GM21515 (cell line): ENCODE results near the gene MGLL.

Source experiments
- ATAC-seq: cut with Tn5 transposase; IDR thresholded peaks from one replicate; pipeline ENCODE4 v1.9.1; 2021; ENCODE audit not compliant: unreplicated experiment

MGLL gene

DNA sequence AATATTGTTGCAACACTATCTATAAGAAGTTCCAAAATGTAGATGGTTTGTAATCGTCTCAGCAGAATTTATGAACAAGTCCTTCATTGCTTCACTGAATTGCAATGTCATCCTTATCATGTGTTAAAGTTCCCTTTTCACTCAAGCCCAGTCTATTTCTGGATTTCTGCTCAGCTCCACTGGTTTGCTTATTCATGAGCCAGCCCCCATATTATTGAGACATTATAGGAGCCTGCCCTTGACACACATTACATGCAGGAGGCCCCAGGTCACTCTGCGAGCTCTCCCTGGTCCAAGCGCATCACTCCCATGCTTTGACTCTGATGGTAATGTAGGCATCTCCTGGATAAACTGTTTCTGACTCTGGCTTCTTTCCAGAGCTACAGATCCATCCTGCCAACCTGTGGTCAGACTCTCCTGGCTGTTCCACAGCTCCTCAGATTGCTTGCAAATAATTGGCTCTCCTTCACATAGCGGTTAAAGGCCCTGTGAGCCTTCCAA is 92.7 kb downstream of the MGLL start:
- no peak for ATAC-seq

DNA sequence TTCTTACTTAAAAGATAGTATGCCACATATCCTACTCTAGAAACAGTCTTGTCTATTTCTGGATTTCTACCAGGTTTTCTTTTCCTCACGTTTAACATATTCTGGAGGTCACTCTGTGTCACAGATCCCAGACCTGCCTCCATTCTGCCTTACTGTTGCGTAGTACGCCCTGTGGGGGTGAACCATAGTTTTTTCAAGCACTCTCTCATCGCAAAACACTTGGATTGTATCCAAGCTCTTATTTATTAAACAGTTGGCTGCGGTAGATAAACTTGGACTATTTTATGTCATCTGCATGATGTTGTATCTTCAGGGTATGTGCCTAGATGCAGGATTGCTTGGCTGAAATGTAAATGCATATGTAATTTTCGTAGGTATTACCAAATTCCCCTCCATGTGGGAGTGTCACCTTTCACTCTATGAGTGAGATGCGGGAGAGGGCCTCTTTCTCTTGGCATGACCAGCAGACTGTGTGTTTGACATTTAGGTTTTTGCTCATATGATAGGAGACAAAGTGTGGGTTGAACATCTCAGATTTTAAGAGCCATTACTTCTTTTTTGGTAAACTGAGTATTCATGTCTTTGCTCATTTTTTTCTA is 93.8 kb downstream of the MGLL start:
- ATAC-seq: no peak

DNA sequence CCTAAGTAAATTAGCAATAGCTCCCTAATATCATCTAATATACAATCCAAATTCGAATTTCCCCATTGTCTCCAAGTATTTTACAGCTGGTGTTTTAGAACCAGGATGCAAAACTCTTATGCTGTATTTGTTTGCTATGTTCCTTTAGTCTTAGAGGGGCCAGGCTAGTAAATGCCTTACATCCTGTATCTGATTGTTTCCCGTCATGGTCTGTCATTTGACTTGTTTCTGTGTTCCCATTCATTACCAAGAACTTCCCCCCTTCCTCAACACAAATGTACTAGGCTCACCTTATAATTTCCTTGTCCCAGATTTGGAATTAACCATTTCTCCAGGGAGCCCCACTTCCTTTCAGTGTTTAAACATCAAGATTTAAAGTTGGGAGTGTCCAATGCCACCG is 95.4 kb downstream of the MGLL start:
- ATAC-seq: no peak

GRCh38 chr3:127723011-127723567 is 99.2 kb downstream of the MGLL start:
- ATAC-seq: no peak

GRCh38 chr3:127722091-127722784 is 100.1 kb downstream of the MGLL start:
- no peak for ATAC-seq

- ATAC-seq: no peak
Measured at GRCh38 chr3:127720985-127721935, 101.1 kb downstream of the MGLL start.

DNA sequence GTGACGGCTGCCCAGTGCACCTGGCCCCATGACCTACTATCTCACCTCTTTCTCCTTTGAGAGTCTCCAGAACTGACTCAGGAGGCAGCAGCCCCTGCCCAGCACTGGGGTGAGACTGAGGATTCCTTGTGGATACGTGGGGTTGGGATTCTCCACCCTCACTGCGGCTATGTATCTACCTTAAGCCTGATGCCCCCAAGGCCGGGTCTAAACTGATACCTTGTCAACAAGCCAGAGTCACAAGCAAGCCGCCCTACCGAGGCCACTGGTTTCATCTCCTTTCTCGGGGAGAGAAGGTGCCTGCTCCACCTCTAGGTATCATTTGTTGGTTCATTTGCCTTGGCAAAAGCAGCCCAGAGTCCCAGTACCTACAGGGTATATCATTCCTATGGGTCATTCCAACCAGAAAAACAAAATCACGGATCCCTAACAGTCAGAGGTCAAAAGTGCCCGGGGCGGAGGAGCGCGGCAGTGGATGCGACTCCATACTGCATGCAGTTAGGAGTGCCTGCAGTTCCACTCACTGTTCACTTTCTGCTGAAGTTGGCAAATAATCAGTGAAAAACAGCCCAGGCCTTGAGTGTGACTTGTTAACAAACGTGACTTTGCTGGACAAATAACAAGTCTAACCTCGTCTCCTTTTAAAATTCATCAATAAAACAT is 102.0 kb downstream of the MGLL start:
- ATAC-seq: no peak

DNA sequence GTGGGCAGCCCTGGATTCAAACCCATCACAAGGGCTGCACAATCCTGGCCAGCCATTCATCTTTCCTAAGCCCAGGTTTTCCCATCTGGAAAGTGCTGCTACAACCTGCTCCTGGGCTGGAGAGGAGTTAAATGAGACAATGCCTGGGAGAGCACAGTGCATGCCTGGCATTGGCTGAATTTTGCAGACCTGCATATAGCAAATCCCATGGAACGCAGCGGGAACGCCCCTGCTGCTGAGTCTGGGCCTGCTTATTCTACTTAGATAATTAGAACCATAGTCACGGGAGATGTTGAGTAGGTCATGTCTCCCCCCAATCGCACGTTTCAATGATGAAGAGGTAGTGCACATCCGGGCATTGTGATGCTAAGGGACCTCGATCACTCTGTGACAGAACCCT is 102.9 kb downstream of the MGLL start:
- ATAC-seq: no peak

GRCh38 chr3:127718916-127719290 is 103.4 kb downstream of the MGLL start:
- ATAC-seq: no peak

DNA sequence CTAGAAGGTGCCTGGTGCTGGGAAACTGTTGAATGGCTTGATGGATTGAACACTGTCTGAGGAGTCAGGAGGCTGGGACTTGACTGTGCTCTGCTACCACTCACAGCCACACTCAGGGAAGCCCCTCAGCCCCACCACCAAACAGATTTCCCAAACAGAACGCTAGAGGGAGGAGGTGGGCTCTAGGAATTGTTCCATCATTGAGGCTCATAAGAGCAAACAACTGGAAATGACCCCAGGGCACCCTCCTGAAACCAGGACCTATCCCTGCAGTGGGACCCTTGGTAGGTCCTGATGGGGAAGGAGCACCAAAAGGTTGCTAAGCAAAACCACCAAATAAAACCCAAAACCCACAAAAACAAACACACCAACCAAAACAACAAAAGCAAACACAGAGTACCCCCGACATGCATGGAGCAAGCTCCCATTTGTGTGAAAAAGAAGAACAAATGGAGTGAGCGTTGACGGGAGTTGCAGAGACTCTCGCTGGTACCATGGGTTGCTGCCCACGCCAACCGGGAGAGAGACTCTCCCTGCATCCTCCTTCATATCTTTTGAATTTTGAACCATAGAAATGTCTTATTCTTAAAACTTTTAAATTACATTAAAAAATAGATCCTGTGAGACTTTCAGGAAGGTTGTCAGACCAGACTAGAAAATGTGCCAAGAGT is 103.9 kb downstream of the MGLL start:
- no peak for ATAC-seq

DNA sequence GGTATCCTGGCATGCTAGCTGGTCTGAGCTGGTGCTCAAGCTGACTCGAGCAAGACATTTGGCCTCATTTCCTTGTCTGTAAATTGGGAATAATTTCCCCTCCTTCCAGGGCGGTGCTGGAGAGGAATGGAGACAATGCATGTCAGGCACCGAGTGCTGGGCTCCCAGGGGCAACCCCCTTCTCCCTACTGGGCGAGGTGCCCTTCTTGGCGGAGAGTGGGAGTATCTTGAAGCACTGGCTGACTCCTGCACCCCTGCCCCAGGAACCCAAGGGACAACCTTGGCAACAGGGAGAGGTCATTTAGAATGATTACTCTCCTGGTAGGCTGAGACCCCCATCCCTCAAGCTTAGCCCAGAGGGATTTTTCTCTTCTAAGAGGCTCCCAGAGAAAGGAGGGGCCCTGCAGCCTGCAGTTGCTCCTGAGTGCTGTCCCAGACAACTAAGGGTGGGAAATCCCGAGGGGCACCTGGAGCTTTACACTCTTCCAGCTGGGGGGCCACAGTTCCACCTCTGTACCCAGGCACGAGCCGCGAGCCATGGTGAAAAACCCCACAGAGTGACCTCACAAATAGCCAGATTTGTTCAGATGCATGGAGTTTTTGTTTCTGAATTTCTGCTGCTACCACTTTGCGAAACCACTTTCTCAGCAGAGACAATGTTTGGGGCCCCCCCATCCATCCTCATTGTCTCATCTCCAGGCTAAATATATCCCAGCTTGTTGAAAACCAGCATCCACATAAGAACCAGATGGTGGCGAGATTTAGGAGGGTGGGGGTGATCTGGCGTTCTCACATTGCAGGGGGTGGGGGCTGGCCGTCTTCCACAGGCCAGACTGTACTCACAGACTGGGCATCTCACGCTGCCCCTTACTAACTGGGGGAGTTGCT is 104.7 kb downstream of the MGLL start:
- no peak for ATAC-seq

DNA sequence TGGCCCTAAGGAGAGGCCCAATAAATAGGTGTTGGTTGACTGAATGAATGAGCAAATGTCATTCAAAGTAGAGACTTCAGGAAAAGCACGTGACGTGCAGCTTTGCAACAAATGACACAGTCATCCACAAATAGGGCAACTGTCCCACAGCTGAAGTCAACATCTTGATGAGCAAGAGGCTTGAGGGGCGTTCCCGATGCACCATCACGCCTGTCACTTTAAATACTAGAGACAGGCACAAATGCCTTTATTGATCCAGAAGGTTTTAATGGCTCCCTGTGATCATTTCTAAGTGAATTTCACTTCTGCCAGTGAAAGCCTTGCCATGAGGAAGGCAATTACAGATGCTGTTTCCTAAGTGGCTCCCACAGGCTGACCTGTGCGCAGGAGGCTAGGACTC is 105.9 kb downstream of the MGLL start:
- no peak for ATAC-seq

DNA sequence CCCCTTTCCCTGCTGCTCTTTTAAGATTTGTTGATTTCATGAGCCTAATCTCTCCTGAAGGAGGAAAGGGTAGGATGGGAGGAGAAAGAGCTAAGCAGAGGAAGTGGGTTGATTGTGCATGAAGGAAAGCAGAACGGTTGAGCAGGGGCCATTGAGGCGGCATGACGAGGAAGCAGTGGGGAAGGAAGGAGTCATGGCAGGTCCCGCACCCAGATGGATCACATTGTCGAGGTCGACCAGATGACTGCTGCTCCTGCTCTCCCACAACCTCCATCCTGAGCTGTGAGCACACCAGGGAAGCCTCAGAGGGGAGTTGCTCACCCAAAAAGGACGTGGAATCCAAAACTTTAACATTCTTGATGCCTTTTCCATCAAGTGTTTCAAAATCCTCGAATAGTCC is 106.8 kb downstream of the MGLL start:
- ATAC-seq: no peak

GRCh38 chr3:127714866-127715265 is 107.4 kb downstream of the MGLL start:
- ATAC-seq: no peak

- no peak for ATAC-seq
Measured at GRCh38 chr3:127714125-127714571, 108.2 kb downstream of the MGLL start.

DNA sequence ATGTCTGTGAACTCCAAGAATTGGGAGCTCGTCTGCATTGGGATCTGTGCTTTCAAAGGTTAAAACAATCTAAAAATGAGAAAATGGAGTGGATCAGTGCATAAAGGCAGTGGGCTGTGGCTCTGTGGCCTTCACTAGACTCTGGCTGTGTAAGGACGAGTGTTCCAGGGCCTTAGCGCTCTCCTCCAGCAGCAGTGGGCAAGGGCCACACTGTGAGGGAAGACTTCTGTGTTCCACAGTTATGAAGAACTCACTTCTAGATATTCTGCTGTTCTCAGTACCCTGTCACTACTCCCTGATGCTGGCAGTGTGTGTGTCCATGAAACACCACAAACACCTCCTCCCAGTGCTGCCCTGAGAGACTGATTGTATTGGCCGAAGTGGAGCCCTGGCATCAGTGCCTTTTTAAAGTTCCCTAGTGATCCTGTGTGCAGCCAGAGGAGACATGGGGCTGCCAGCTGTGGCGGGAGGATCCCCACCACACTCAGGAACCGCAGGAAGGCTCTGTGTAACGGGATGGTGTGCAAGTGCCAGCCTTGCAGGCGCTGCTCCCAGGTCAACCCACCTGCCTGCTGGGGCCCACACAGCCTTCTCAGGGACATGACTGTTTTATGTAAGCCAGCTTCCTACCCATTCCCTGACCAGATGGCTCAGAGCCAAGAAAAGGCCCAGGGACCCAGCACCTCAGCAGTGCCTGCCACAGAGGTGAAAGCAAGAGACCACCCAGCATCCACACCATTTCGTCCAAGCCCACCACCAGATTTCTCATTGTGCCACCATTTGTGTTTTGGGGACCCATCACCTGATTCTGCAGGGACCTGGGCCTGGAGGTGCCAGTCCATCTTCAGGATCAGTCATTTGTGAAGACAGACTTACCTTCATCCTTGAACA is 109.2 kb downstream of the MGLL start:
- no peak for ATAC-seq

DNA sequence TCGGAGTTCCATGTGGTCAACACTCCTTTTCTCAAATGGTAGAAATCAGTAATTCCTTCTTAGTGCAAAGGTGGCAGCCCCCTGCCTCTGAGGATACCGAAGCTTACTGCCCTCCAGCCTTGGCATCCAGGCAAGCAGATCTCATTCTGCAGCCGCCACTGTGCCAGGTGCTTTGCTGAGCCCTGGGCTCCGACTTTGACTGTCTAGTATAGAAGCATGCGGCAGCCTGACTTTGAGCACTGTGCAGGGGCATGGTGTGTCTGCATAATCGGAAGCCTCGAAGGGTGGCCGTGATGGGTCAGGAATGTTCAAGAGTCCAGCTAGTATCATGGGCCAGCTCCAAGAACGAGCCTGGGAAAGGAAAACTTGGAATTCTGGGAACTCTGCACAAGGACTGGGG is 109.9 kb downstream of the MGLL start:
- ATAC-seq: no peak

DNA sequence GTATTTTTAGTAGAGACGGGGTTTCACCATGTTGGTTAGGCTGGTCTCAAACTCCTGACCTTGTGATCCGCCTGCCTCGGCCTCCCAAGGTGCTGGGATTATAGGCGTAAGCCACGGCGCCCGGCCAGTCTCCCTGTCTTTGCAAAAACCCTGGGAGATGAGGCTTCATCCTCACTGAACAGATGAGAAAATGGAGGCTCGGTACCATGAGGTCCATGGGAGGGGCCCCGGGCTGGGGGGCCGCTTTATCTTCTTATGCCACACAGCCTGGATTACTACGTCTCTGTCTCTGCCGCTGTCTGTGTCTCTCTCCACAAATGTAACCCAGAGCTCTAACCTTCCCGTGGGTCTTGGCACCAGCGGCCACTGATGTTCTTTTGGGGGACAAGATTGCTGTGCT is 110.4 kb downstream of the MGLL start:
- no peak for ATAC-seq
